OCI-LY7 (cell line): ENCODE data around the gene MUSK.

Experiments
- CTCF ChIP-seq: fragments of 200-600 bp; sonication (generic); conservative IDR thresholded peaks from 2 replicates; pipeline ENCODE4 v1.5.1; 2014; ENCODE audit warnings: mild to moderate bottlenecking, antibody characterized with exemption, low read length, moderate library complexity, mixed read lengths
- EZH2phosphoT487 ChIP-seq: fragments of 200-600 bp; sonication (generic); IDR thresholded peaks from 2 replicates; pipeline ENCODE4 v1.6.1; 2018; ENCODE audit warnings: low read depth, borderline replicate concordance, mild to moderate bottlenecking, mixed run types, antibody characterized with exemption, low read length, moderate library complexity, mixed read lengths

GRCh38 chr9:110812886-110813285 is 144.3 kb downstream of the MUSK start:
- TF ChIP-seq CTCF (no peak), EZH2phosphoT487 (no peak)
